Measurements from ENCODE around the gene NMRK2.

DNA sequence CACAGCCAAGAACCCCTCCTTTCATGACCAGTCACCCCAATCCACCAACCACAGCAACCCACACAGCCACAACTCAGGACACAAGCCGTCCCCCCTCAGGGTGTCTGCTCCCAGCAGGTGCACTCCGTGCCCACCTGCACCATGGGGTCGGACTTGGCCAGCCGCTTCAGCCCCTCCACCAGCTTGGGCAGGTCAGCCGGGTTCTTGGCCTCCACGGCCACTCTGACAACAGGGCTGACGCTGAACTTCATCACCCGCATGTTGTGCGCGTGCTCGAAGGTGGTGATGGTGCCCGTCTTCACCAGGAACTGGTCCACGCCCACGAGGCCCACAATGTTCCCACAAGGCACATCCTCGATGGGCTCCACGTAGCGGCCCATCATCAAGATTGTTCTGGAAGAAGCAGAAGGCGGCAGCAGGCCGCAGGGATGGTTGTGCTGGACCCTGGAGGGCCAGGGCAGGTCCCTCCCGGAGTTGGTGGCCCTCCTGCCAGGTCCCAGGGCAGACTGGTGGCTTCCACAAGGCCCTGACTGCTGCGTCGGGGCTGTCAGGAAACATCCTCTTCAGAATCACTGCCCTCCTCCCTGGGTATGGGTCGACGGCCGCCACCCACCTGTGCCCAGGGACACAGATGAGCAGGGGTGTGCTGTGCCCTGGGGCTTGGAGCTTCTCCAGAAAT is 46.9 kb downstream of the NMRK2 start:
- TF ChIP-seq CTCF (IDR thresholded peaks at IDR 0.05; ENCODE audit: insufficient read depth, low read length) (no peak), POLR2AphosphoS5 (IDR thresholded peaks at IDR 0.05; ENCODE audit: low read depth) (peak; percentile 27; the same call in 1 of the 2 replicates), GABPA (IDR thresholded peaks at IDR 0.05; ENCODE audit: low read depth) (no peak), SPI1 (IDR thresholded peaks at IDR 0.05; ENCODE audit: borderline replicate concordance, low read depth) (no peak)
- TF ChIP-seq, protein P1, sequence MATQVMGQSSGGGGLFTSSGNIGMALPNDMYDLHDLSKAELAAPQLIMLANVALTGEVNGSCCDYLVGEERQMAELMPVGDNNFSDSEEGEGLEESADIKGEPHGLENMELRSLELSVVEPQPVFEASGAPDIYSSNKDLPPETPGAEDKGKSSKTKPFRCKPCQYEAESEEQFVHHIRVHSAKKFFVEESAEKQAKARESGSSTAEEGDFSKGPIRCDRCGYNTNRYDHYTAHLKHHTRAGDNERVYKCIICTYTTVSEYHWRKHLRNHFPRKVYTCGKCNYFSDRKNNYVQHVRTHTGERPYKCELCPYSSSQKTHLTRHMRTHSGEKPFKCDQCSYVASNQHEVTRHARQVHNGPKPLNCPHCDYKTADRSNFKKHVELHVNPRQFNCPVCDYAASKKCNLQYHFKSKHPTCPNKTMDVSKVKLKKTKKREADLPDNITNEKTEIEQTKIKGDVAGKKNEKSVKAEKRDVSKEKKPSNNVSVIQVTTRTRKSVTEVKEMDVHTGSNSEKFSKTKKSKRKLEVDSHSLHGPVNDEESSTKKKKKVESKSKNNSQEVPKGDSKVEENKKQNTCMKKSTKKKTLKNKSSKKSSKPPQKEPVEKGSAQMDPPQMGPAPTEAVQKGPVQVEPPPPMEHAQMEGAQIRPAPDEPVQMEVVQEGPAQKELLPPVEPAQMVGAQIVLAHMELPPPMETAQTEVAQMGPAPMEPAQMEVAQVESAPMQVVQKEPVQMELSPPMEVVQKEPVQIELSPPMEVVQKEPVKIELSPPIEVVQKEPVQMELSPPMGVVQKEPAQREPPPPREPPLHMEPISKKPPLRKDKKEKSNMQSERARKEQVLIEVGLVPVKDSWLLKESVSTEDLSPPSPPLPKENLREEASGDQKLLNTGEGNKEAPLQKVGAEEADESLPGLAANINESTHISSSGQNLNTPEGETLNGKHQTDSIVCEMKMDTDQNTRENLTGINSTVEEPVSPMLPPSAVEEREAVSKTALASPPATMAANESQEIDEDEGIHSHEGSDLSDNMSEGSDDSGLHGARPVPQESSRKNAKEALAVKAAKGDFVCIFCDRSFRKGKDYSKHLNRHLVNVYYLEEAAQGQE (IDR thresholded peaks at IDR 0.05; ENCODE audit: insufficient replicate concordance, low read depth) = no peak

Data from HL-60 (cell line).